GM19324 (cell line): ENCODE measurements around the gene TP53TG5.

Experiments
- ATAC-seq: cut with Tn5 transposase; IDR thresholded peaks from one replicate; pipeline ENCODE4 v1.9.1; 2021; ENCODE audit warnings: mild to moderate bottlenecking, moderate library complexity; ENCODE audit not compliant: unreplicated experiment, low FRiP score

Gene TP53TG5

GRCh38 chr20:45347936-45348778 is 30.0 kb downstream of the TP53TG5 start, which contains the start of gene SDC4:
SDC4 (minus strand) TSS chr20:45348424; CDS start chr20:45348384, 40 bp downstream.
- no peak for ATAC-seq

GRCh38 chr20:45347297-45347935 is 30.7 kb downstream of the TP53TG5 start:
- ATAC-seq: no peak

GRCh38 chr20:45346851-45347250 is 31.3 kb downstream of the TP53TG5 start:
- no peak for ATAC-seq

GRCh38 chr20:45346291-45346718 is 31.8 kb downstream of the TP53TG5 start:
- no peak for ATAC-seq

GRCh38 chr20:45345104-45345936 is 32.8 kb downstream of the TP53TG5 start:
- ATAC-seq: no peak

- ATAC-seq: no peak
Measured at GRCh38 chr20:45344168-45344860, 33.8 kb downstream of the TP53TG5 start.

- no peak for ATAC-seq
Measured at GRCh38 chr20:45343532-45344167, 34.5 kb downstream of the TP53TG5 start.

GRCh38 chr20:45342855-45343531 is 35.1 kb downstream of the TP53TG5 start:
- no peak for ATAC-seq

GRCh38 chr20:45341939-45342854 is 35.9 kb downstream of the TP53TG5 start:
- ATAC-seq: no peak

- ATAC-seq: no peak
Measured at GRCh38 chr20:45341579-45341938, 36.6 kb downstream of the TP53TG5 start.

GRCh38 chr20:45340951-45341350 is 37.2 kb downstream of the TP53TG5 start:
- no peak for ATAC-seq

GRCh38 chr20:45340236-45340847 is 37.8 kb downstream of the TP53TG5 start:
- no peak for ATAC-seq

GRCh38 chr20:45339799-45340198 is 38.3 kb downstream of the TP53TG5 start:
- no peak for ATAC-seq

GRCh38 chr20:45339084-45339483 is 39.0 kb downstream of the TP53TG5 start:
- no peak for ATAC-seq

GRCh38 chr20:45338121-45339030 is 39.7 kb downstream of the TP53TG5 start:
- no peak for ATAC-seq

GRCh38 chr20:45337367-45338120 is 40.6 kb downstream of the TP53TG5 start:
- no peak for ATAC-seq
